Osteocyte (in vitro differentiated cells): ENCODE results near the gene CMIP. TPM values are rescaled to one million over a fixed set of nuclear protein-coding genes. Genes with fewer than 3 reads are reported as not detected.

Experiments used
- DNase-seq: peaks from one replicate; pipeline ENCODE4 v3.0.0; 2021; ENCODE audit warnings: mixed read lengths; ENCODE audit not compliant: unreplicated experiment; ENCODE audit errors: extremely low spot score
- H3K27ac Mint-ChIP-seq: one replicate; pipeline ENCODE4 v1.8.0; 2021; ENCODE audit warnings: mild to moderate bottlenecking, mixed read lengths; ENCODE audit not compliant: unreplicated experiment
- H3K27me3 Mint-ChIP-seq: one replicate; pipeline ENCODE4 v1.8.0; 2021; ENCODE audit warnings: mixed read lengths; ENCODE audit not compliant: unreplicated experiment
- H3K36me3 Mint-ChIP-seq: one replicate; pipeline ENCODE4 v1.8.0; 2021; ENCODE audit warnings: mixed read lengths; ENCODE audit not compliant: unreplicated experiment
- H3K4me1 Mint-ChIP-seq: one replicate; pipeline ENCODE4 v1.8.0; 2021; ENCODE audit warnings: mixed read lengths; ENCODE audit not compliant: unreplicated experiment
- H3K4me3 Mint-ChIP-seq: one replicate; pipeline ENCODE4 v1.8.0; 2021; ENCODE audit warnings: mild to moderate bottlenecking, moderate library complexity, mixed read lengths; ENCODE audit not compliant: unreplicated experiment
- H3K9me3 Mint-ChIP-seq: one replicate; pipeline ENCODE4 v1.8.0; 2021; ENCODE audit warnings: mixed read lengths; ENCODE audit not compliant: unreplicated experiment
- total RNA-seq: library from RNA; stranded (reverse); gene quantifications from 2 replicates; pipeline ENCODE4 v1.2.1, GENCODE V29; 2021
- TF ChIP-seq, protein P1 (sequence below): fragments of 200-600 bp; sonication (generic); IDR thresholded peaks from 2 replicates; pipeline ENCODE4 v1.5.0; 2021; ENCODE audit warnings: antibody characterized with exemption, mild to moderate bottlenecking, moderate library complexity

CMIP gene
- total RNA-seq, 1 donor from 2014 or later: 38.0 TPM

DNA sequence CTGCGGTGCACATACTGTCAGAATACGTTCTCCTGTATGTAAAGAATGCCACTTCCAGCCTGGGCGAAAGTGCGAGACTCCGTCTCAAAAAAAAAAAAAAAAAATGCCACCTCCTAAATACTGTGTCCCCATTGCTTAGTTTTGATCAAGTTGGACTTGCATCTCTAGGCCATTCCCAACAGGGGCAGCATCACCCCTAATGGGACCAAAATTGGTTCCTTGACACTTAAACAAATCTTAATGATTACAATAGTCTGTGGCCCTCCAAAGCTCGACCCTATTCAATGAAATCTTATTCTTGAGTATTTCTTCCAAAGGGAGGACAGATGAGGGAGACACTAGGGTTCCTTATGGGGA is 179.8 kb downstream of the CMIP start:
- no peak overlapping the region for H3K4me3 Mint-ChIP-seq
- no peaks in the 10 kb centered on the region for H3K27me3 Mint-ChIP-seq
- H3K27ac Mint-ChIP-seq: no peak overlapping the region
- no peaks in the 10 kb centered on the region for H3K36me3 Mint-ChIP-seq
- DNase-seq: no peak
- TF ChIP-seq, protein P1, sequence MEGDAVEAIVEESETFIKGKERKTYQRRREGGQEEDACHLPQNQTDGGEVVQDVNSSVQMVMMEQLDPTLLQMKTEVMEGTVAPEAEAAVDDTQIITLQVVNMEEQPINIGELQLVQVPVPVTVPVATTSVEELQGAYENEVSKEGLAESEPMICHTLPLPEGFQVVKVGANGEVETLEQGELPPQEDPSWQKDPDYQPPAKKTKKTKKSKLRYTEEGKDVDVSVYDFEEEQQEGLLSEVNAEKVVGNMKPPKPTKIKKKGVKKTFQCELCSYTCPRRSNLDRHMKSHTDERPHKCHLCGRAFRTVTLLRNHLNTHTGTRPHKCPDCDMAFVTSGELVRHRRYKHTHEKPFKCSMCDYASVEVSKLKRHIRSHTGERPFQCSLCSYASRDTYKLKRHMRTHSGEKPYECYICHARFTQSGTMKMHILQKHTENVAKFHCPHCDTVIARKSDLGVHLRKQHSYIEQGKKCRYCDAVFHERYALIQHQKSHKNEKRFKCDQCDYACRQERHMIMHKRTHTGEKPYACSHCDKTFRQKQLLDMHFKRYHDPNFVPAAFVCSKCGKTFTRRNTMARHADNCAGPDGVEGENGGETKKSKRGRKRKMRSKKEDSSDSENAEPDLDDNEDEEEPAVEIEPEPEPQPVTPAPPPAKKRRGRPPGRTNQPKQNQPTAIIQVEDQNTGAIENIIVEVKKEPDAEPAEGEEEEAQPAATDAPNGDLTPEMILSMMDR: no peak
- peaks cover 25% of the 10 kb centered on the region for H3K4me1 Mint-ChIP-seq
- no peaks in the 10 kb centered on the region for H3K9me3 Mint-ChIP-seq

DNA sequence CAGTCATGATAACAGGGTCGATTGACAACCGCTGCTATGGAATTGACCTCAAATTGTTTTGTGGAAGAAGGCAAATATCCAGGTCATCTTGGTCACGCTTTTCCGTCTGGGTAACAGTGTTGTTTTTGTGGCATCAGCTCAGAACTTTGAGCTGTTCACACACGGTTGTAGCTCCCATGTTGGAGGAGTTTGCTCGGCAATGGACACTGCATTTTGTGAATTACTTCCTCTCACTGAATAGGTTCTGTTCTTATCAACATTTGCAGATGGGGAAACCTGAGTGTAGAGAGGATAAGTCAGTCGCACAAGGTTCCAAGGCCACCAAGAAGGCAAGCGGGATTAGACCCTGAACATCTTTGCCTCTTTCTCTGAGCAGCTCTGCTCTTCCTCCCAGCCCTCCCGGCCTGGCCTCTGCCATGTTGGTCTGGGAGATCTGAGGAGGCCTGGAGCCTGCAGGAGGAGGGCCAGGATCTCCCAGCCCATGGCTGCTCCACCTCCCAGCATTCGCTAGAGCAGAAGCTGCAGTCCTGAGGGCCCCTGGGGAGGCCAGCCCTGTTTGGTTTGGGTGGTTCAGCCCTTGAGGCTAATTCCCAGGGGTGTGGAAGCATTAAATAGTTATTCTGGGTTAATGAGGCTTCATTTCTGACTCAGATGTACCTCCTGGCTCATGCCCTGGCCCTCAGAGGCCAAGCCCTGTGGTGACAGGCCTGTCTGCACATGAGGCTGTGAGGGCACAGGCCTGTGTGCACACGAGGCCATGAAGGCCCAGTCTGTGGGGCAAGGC is 180.3 kb downstream of the CMIP start:
- H3K36me3 Mint-ChIP-seq: no peaks in the 10 kb centered on the region
- no peak overlapping the region for H3K27ac Mint-ChIP-seq
- DNase-seq: no peak
- peaks cover 25% of the 10 kb centered on the region for H3K4me1 Mint-ChIP-seq
- no peaks in the 10 kb centered on the region for H3K27me3 Mint-ChIP-seq
- H3K9me3 Mint-ChIP-seq: no peaks in the 10 kb centered on the region
- H3K4me3 Mint-ChIP-seq: no peak overlapping the region
- TF ChIP-seq, protein P1: no peak

DNA sequence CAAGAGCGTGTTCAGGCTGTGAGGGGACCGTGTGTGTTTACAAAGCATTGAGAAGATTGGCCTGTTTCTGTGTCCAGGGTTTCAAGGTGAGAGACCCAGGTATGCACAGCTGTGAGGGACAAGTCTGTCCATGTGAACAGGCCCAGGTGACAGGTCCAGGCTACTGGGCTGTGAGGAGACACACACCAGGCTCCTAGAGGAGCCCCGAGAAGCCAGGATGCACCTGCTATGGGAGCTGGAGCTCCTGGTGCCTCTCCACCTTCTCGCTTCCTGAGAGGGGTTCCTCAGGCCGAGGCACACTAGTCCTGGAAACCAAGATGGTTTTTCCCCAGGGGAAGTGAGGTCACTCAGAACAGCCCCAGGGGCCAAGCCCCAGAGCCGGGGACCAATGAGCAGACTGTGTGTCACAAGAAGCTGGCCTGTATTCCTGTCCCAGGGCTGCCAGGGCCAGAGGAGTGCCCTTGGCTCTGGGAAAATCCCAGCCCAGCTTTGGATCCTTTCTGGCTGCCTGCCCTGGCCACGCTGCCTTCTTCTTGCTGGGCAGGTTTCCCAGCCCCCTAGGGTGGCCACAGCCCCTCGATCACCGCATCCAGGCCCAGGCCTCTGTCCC is 181.0 kb downstream of the CMIP start:
- Mint-ChIP-seq H3K4me3 (no peak overlapping the region), H3K9me3 (no peaks in the 10 kb centered on the region), H3K4me1 (peaks cover 23% of the 10 kb centered on the region), H3K27me3 (no peaks in the 10 kb centered on the region), H3K27ac (no peak overlapping the region), H3K36me3 (no peaks in the 10 kb centered on the region)
- DNase-seq: no peak
- TF ChIP-seq, protein P1: no peak

DNA sequence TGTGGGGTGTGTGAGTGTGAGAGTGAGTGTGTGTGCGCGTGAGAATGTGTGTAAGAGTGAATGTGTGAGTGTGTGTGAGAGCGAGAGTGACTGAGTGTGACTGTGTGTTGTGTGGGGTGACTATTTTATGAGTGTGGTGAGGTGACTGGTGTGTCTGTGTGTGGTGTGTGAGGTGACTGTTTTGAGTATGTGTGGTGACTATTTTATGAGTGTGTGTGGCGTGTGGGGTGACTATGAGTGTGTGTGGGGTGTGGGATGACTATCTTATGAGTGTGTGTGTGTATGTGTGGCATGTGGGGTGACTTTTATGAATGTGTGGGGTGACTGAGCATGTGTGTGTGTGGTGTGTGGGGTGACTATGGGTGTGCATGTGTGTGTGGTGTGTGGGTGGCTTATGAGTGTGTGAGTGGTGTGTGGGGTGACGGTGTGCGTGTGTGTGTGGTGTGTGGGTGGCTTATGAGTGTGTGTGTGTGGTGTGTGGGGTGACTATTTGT is 181.6 kb downstream of the CMIP start:
- no peaks in the 10 kb centered on the region for H3K9me3 Mint-ChIP-seq
- no peaks in the 10 kb centered on the region for H3K27me3 Mint-ChIP-seq
- peaks cover 20% of the 10 kb centered on the region for H3K4me1 Mint-ChIP-seq
- no peaks in the 10 kb centered on the region for H3K36me3 Mint-ChIP-seq
- no peak overlapping the region for H3K4me3 Mint-ChIP-seq
- TF ChIP-seq, protein P1: no peak
- no peak for DNase-seq
- no peak overlapping the region for H3K27ac Mint-ChIP-seq

DNA sequence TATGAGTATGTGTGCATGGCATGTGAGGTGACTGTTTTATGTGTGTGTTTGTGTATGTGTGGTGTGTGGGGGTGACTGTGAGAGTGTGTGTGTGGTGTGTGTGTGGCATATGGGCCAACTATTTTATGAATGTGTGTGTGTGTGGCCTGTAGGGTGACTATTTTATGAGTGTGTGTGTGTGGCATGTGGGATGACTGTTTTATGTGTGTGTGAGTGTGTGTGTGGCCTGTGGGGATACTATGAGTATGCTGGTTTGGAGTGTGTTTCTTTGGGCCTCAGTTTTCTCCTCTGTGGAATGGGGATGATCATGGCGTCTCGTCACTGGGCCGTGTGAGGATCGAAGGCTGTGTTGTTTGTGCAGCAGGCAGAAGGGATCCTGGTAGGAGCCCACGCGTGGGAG is 182.4 kb downstream of the CMIP start:
- H3K9me3 Mint-ChIP-seq: no peaks in the 10 kb centered on the region
- no peak for DNase-seq
- peaks cover 16% of the 10 kb centered on the region for H3K4me1 Mint-ChIP-seq
- TF ChIP-seq, protein P1: no peak
- no peaks in the 10 kb centered on the region for H3K27me3 Mint-ChIP-seq
- H3K4me3 Mint-ChIP-seq: no peak overlapping the region
- no peak overlapping the region for H3K27ac Mint-ChIP-seq
- H3K36me3 Mint-ChIP-seq: no peaks in the 10 kb centered on the region
